Measurements from ENCODE around the gene F12.

Gene F12

DNA sequence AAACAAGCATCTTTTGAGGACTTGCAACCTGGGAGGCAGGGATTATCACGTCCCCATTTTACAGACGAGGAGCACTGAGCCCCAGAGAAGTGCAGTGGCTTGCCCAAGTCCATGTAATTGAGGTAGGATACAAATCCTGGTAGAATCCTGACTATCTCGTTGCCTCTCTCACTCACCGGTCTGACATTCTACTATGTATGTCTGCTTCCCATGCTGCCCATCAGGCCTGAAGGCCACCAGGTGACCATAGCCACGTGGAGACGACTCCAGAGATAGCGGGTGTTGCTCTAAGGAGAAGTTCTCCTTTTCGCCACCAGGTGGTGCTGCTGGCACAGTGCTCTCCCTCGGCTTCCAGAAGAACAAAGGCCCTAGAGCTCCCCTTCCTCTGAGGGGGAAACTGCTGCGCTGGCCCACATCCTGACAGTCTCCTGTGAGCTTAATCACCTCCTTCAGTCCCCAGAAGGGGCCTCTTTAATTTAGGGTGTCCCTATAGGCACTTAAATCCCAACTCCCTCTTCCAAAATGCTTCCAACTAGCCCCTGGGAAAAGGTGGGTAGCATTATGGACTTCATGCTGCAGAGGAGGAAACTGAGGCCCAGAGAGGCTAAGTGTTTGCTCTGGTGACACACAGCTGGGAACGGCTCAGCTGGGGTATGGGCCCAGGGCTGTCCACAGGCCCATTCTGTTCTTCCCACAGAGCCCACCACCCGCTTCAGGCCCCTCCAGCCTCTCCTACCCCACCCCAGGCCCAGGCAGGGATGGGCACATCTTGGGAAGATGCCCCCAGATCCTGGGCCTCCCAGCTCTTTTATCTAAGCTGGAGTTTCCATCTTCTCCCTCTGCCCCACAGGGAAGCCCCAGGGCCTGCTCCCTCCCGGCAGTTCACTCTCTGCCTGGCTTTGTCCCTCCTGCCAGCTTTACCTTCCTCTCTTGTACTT lies 18.7 kb downstream of the F12 start:
- no peaks in the 10 kb centered on the region for H3K4me1 ChIP-seq
- H3K9ac ChIP-seq, result no peak overlapping the region
- no peak overlapping the region for H3K27ac ChIP-seq
- no peaks in the 10 kb centered on the region for H3K9me3 ChIP-seq (ENCODE audit: control insufficient read depth, low read length)
- TF ChIP-seq, protein P1, sequence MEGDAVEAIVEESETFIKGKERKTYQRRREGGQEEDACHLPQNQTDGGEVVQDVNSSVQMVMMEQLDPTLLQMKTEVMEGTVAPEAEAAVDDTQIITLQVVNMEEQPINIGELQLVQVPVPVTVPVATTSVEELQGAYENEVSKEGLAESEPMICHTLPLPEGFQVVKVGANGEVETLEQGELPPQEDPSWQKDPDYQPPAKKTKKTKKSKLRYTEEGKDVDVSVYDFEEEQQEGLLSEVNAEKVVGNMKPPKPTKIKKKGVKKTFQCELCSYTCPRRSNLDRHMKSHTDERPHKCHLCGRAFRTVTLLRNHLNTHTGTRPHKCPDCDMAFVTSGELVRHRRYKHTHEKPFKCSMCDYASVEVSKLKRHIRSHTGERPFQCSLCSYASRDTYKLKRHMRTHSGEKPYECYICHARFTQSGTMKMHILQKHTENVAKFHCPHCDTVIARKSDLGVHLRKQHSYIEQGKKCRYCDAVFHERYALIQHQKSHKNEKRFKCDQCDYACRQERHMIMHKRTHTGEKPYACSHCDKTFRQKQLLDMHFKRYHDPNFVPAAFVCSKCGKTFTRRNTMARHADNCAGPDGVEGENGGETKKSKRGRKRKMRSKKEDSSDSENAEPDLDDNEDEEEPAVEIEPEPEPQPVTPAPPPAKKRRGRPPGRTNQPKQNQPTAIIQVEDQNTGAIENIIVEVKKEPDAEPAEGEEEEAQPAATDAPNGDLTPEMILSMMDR (IDR thresholded peaks at IDR 0.05), result peak; percentile 98
- H3K36me3 ChIP-seq (ENCODE audit: control insufficient read depth, insufficient read depth, low read length), result no peaks in the 10 kb centered on the region
- no peak overlapping the region for H3K4me2 ChIP-seq (ENCODE audit: low read length)
- no peak overlapping the region for H3K4me3 ChIP-seq (ENCODE audit: low read depth, low read length)
- H2AFZ ChIP-seq, result no peak overlapping the region
- no peaks in the 10 kb centered on the region for H3K27me3 ChIP-seq (ENCODE audit: control insufficient read depth, insufficient read depth, low read length)
- H3K79me2 ChIP-seq, result no peaks in the 10 kb centered on the region

DNA sequence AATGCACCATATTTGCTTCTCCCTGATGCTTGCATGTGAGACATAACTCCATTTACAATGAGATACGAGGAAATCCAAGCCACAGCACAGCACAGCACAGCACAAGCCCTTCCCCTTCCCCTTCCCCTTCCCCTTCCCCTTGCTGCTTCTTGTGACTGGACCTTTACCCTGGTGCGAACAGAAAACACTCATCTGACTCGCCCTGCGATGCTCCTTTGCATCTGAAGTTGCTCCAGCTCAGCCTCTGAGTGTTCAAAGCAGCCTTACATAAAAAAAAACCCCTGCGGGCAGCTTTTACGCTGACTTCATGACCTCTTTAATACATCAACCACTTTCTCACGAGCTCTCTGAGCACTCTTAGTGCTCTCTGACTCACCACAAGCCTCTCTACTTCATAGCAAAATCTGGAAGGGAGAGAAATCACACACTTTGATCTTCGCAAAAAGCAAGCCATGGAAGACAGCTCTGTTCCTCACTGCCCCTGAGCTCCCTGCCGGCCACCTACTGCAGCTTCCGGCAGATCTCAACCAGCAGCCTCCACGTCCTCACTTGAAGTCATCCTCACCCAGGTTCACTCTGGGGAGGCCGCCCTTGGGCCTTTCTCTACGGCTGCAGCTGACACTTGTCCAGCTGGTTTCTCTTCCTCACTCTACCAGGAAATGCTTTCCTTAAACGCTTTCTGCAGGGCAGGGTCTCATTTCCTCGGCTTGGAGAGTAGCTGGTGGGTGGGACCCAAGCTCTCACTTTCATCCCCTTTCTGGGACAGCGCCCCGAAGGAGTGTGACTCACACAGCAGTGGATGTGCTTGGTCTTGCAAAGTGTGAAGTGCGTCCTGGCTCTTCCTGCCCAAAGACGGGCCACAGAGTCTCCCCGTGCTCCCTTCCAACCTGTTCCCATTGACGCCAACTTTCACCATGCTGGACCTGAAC lies 19.9 kb downstream of the F12 start:
- H3K4me1 ChIP-seq, result no peaks in the 10 kb centered on the region
- H3K36me3 ChIP-seq (ENCODE audit: control insufficient read depth, insufficient read depth, low read length), result no peaks in the 10 kb centered on the region
- TF ChIP-seq, protein P1 (IDR thresholded peaks at IDR 0.05), result no peak
- H3K4me2 ChIP-seq (ENCODE audit: low read length), result no peak overlapping the region
- H3K9ac ChIP-seq, result no peak overlapping the region
- H2AFZ ChIP-seq, result no peak overlapping the region
- H3K27ac ChIP-seq, result no peak overlapping the region
- H3K27me3 ChIP-seq (ENCODE audit: control insufficient read depth, insufficient read depth, low read length), result no peaks in the 10 kb centered on the region
- no peak overlapping the region for H3K4me3 ChIP-seq (ENCODE audit: low read depth, low read length)
- H3K79me2 ChIP-seq, result no peaks in the 10 kb centered on the region
- H3K9me3 ChIP-seq (ENCODE audit: control insufficient read depth, low read length), result no peaks in the 10 kb centered on the region

DNA sequence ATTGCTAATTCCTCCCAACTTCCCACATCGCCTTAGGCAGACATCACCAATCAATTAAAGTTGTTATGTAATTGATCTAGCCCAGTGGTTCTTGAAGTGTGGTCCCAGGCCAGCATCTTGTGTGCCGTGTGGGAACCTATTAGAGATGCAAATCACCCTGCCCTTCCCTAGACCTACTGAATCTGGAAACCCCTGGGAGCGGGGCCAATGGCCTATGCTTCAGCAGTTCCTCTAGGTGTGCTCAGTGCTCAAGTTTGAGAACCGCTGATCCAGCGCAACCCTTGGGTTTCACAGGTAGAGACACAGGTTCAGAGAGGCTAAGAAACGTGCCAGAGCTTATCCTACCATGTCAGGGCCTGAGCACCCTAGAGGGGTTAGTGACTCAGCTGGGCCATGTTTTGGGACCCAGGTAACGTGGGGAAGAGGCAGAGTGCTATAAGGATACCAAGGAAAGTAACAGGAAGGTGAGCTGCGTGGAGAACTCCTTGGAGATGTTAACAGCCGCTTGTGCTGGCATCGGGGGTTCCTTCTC lies 20.8 kb downstream of the F12 start:
- Histone ChIP-seq H3K27ac (no peak overlapping the region), H3K9me3 (ENCODE audit: control insufficient read depth, low read length) (no peaks in the 10 kb centered on the region), H3K9ac (no peak overlapping the region), H3K27me3 (ENCODE audit: control insufficient read depth, insufficient read depth, low read length) (no peaks in the 10 kb centered on the region), H3K4me3 (ENCODE audit: low read depth, low read length) (no peak overlapping the region), H3K4me1 (no peaks in the 10 kb centered on the region), H3K36me3 (ENCODE audit: control insufficient read depth, insufficient read depth, low read length) (no peaks in the 10 kb centered on the region), H3K4me2 (ENCODE audit: low read length) (no peak overlapping the region), H3K79me2 (no peaks in the 10 kb centered on the region), H2AFZ (no peak overlapping the region)
- TF ChIP-seq, protein P1 (IDR thresholded peaks at IDR 0.05), result no peak

DNA sequence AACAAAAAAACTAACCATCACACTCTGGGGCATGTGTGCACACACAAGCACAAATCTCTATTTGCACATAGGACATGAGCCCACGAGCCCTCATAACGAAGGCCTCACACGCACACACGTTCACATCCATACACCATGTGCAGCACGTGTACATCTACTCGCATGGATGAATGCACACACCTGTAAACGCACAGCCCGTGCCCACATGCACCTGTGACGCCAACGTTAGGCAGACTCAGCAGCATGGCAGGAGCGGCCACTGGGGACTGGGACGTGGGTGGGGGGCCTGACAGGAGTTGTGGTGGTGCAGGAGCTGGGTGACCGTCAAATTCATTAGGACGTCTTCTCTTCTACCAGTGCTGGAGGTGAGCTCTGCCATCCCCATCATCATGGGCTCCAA lies 22.0 kb downstream of the F12 start:
- H3K9me3 ChIP-seq (ENCODE audit: control insufficient read depth, low read length), result no peaks in the 10 kb centered on the region
- H3K4me1 ChIP-seq, result no peaks in the 10 kb centered on the region
- TF ChIP-seq, protein P1 (IDR thresholded peaks at IDR 0.05), result no peak
- H3K79me2 ChIP-seq, result no peaks in the 10 kb centered on the region
- no peak overlapping the region for H3K27ac ChIP-seq
- H2AFZ ChIP-seq, result no peak overlapping the region
- no peak overlapping the region for H3K9ac ChIP-seq
- H3K4me2 ChIP-seq (ENCODE audit: low read length), result no peak overlapping the region
- no peak overlapping the region for H3K4me3 ChIP-seq (ENCODE audit: low read depth, low read length)
- no peaks in the 10 kb centered on the region for H3K36me3 ChIP-seq (ENCODE audit: control insufficient read depth, insufficient read depth, low read length)
- H3K27me3 ChIP-seq (ENCODE audit: control insufficient read depth, insufficient read depth, low read length), result no peaks in the 10 kb centered on the region

Data from parathyroid adenoma (tissue), 2 donors.